ENCODE results near the gene MAP7D3.
"Not testable (repeated sequence)": the region's sequence is repeated elsewhere in the genome, so short reads cannot be mapped to it uniquely, and the experiment has no call there.

Gene MAP7D3

DNA sequence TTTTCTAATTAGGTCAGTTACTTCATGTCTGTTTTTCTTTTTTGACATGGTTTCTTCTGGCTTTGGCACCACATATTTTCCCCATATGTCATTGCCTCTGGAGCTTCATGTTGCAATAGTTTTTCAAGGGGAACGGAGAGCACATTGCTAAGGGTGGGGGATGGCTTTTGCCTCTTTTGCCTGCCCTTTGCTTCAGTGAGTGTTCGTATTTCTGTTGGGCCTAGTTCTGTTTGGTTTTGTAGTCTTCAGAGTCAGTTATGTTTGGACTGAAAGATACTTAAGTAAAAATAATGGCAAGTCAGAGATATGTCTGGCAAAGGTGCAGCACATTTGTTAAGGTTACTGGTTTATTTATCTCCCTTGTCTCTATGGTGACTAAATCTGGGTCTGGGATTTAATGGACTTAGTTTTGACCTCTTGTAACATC is 74.8 kb downstream of the MAP7D3 start:
- no peak for DNase-seq

DNA sequence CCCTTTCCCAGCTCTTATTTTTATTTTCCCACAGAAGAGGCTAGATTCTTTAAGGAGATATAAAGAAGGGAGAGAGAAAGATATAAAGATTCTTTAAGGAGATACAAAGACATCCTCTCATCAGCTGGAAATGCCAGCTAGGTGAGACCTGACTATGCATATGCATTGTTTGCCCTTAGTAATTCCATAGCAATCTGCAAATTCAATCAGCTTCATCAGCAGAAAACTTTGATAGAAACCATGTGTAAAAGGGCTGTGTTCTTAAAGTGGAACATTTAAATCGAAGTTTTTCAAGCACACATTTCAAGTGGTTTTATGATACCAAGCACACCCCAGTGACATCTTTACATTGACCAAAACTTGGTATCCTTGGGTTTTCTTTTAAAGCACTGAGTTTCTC is 79.8 kb downstream of the MAP7D3 start:
- DNase-seq = no peak

DNA sequence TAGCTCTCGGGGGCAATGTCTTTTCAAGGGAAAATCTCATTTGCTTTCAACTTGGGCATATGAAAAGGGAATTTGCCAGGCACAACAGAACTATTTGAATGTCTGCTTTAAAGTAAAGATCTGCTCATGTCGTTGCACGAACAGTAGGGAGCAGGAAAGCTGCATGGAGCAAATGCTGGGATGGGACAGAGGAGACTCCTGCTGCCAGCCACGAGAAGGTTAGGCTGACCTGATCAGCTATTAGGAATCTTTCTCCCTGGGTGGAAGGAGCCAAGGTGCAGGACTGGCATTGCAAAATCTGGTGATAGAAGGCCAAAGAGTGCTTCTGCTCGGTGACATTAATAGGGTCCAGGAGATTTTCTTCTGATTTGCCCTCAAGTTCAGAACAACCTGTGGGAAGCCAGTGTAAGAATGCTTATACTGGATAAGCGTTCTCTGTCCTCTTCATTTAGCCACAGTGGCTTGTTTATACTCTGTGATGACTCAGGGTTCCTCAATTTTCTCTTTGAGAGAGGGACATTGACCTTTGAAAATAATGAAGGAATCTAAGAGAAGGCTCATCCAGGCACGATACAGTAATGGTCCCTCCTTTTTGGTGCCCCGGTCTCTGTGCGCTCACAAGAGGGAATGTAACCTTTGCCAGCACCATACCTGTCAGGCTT is 80.9 kb downstream of the MAP7D3 start:
- DNase-seq = no peak

DNA sequence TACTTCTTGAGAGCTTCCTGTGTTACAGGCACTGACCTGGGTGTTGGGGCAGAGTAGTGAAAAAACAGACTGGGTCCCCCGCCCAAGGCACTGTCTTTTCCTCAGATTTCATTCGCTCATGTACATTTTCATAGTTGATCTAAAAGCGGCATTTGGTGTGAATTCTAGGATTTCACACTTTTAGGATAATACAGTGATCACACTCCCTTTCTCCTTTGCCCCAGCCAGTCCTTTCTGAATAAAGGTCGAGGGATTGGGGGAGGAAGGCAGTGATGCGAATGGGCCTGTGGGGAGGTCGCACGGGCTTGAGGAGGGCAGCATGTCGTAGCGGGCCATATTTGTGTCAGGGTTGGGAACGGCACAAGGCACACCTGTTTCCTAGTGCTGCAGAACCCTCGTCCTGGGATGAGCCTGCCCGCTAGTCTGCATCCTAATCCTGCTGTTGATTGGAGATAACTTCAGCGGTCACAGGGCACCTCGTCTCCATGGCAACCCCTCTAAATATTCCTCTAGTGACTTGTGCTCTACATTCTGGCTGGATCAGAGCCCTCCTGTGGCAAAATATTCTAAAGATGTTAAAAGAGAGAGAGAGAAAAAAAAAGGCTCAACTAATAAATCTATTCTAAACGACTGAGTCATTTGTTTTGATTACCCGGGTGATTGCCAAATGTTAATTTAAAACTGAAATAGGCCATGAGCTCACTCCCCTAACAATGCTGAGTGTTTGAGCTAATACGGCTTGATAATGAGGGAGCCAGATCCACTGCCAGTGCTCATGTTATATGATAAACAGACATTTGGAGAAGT is 82.1 kb downstream of the MAP7D3 start:
- DNase-seq = peak; percentile 54

DNA sequence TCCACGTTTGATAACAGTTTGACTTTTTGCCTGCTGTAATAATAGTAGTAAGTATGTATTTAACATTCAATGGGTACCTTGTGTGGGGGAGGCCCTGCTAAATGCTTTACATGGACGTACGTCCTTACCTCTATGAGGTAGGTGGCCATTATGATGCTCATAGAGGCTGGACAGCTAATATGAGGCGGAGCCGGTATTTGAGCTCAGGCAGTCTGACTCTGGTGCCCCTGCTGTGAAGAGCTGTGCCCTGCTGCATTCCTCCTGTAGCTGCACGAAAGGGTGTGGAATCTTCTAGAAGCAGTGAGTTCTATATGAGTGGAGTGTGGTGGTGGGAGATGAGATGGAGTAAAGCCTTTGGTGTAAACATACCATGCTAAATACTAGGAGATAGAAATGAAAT is 83.2 kb downstream of the MAP7D3 start:
- DNase-seq = not testable (repeated sequence)

DNA sequence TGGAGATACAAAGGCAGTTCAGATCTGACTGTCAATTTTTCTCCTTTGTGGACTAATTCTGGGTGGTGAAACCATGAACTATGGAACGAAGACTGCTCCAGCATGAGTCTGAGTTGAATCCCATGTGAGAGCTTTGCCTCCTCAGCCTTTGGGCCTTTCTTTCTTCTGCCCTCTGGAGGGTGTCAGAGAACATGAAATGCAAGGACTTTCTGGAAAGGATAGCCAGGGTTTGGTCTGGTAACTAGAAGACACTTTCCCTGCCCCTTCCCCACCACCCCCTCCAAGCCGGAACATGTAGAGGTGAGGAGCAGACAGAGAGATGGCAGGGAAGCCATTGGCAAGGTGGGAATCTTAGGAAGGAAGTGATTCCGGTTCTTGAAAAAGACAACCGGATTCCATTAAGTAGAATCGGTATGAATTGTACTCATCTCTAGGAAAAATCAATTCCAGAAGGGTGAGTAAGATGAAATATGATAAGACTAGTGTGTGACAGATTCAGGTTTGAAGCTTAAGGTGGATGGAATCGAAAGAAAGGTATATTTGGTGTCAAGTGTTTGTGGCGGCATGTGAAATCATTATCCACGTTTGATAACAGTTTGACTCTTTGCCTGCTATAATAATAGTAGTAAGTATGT is 84.9 kb downstream of the MAP7D3 start:
- no peak for DNase-seq

DNA sequence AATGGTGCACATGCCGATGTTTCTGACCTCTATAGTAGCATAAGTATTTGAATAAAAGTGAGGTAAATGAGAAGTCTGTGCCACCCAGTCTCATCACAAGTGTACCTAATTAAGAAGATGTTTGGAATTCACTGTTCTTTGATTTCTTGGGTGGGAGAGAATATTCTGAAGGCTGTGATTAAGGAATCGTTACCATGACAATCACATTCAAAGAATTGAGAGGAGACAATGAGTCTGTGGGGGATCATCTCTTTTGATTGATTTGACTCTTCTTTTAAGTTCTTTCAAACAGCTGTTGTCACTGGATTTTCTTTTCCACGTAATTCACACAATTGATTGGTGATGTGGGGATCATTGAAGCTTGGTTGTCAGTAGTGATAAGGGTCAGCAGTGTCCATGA is 85.8 kb downstream of the MAP7D3 start:
- no peak for DNase-seq

DNA sequence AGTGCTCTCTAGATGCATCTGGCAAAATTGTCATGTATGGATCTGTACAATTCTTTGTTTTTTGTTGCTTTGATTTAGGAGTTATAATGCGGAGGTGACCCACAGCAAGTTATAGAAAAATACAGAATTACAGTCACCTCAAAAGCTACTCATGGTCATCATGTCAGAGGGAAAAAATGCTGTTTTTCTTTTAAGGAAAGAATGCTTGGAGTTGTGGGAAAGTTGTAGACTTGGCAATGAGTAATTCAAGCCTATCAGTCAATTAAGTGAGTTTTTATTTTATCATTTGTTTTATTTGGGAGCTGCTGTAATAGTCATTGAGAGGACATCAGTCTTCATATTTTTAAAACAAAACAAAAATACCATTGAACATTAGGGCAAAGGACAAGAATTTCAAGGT is 87.5 kb downstream of the MAP7D3 start:
- DNase-seq = no peak

All from retina (tissue), 1 donor.